GM19043 (cell line): ENCODE results near the gene ATP6V0D1.

Experiments
- ATAC-seq: cut with Tn5 transposase; IDR thresholded peaks from one replicate; pipeline ENCODE4 v1.9.1; 2021; ENCODE audit warnings: low read depth; ENCODE audit not compliant: unreplicated experiment

The ATP6V0D1 gene

DNA sequence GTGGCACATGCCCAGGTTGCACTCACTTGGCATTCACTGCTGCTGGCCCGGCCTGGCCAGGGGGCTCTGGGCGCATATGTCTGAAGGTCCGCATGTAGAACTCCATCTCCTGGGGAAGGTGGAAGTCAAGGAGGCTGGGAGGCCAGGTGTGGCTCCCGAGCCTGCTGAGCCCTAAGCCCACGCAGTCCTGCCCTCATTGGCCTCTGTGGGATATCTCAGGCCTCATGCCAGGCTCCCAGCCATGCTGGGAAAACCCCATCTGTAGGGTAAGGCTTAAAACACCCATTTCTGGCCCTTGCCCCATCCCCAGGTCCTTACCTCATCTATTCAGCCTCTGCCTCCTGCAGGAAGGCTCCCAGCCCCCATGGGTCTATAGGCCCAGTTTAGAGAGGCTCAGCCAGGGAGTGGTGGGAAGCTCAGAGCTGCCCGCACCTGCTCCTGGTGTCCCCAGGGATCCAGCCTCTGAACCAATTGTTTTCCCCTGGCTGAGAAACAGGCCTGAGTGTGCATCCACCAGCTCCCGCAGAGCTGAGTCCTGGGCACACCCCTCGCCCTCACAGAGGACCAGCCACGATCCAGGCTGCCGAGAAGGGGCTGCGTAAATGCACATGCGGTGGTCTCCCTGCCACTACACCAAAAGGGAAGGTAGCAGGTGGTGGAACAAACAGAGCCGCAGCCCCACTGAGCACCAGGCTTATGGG lies 85.3 kb downstream of the ATP6V0D1 start:
- ATAC-seq, result no peak

DNA sequence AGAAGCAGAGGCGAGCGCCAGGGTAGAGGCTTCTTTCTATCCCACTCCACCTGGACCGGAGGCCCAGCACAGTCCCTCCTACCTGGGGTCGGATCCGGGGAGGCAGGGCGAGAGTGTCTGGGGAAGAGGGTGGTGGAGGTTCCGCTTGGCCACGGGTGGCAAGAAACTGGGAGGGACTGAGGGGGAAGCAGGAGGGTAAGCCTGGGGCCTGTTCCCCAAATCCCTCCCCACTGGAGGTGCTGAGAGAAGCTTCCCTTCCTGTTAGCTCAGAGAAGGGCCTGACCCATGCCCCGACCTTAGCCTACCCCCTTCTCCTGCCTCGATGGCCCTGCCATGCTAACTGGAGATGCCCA lies 85.9 kb downstream of the ATP6V0D1 start:
- ATAC-seq, result no peak

DNA sequence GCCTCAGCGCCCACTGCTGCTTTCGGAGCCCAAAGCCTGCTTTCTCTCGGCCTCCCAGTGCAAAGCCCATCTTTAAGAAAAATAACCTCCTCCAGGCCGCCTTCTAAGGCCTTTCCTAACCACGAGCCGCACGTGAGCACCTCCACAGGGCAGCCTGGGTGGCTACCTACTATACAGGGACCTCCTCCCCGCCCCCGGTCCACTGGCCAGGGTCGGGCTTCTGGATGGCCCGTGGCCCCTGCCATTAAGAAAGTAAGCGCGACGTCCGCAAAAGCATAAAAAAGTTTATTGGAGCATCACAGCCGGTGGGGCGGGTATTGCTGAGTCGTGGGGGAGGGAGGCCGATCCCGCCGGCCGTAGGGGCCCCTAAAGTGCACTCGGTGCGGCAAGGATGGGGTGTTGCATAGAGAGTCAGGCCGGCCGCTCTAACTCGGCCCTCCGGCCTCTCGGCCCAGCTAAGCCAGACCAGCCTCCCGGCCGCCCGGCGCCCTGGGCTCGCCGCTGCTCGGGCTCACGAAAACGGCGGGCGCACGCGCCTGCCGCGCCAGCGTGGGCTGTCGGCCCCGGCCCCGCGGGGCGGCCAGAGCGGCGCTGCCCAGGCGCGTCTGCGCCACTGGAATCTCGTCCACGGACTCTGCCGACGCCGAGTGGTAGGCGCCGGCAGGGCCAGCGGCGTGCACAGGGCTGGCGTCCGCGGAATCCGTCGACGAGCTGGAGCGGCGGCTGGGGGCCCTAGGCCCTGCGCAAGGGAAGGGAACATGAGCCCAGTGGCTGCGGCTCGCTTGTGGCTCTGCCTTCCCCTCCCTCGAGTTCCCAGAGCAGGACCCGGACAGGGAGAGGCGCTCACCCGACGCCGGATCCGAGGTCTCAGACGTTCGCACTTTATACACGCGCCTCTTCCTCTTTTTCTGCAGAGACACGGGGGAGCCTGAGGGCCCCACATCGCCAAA lies 86.5 kb downstream of the ATP6V0D1 start:
- ATAC-seq, result no peak

DNA sequence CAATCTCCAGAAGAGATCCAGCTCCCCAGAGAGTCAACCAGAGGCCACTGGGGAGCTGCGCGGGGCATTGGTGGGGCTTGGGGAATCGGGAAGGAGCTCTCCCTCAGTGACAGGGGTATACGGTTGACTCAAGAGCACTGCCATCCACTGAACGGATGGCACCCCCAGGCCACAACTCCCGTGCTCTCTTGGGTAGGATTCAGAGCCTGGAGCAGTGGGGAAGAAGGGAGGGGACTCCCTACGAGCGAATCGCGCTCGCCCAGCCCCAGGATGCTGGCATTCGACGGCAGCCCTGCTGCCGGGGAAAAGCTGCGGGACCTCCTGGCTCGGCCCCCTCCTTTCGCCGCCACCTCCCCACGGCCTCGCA lies 87.2 kb downstream of the ATP6V0D1 start:
- no peak for ATAC-seq

DNA sequence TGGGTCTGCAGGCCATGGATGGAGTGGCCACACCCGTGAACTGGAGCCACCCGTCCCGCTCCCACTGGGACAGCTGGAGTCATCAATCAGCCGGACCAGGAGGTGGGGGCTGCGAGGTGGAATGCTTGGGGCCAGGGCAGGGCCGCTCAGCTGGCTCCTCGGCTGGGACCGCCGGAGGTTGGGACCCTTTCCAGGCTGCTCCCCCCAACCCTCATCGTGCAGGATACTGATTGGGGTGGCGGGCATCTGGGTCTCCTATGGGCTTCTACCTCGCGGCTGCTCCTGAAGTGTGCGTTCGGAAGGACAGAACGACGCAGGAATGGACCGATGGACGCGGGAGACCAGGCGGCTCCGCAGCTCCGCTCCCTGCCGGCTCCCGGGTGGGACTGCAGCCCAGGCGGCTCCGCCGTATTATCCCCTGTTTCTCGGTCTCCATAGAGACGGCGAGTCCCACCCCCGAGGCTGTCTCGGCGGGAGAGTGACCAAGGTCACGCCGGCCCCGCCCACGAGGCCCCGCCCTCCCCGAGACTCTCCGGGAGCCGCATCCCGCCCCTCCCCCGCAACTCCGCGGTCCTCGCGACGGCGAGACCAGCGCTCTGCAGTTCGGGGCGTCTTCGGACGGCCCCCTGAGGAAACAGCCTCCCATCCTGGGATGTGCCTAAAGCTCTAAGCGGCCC lies 87.7 kb downstream of the ATP6V0D1 start, which contains the start of gene TPPP3:
TSS of gene TPPP3 (minus strand) at position 388 of the 677 bp plus-strand sequence. CDS start 2,387 bp downstream, outside the sequence.
- no peak for ATAC-seq

DNA sequence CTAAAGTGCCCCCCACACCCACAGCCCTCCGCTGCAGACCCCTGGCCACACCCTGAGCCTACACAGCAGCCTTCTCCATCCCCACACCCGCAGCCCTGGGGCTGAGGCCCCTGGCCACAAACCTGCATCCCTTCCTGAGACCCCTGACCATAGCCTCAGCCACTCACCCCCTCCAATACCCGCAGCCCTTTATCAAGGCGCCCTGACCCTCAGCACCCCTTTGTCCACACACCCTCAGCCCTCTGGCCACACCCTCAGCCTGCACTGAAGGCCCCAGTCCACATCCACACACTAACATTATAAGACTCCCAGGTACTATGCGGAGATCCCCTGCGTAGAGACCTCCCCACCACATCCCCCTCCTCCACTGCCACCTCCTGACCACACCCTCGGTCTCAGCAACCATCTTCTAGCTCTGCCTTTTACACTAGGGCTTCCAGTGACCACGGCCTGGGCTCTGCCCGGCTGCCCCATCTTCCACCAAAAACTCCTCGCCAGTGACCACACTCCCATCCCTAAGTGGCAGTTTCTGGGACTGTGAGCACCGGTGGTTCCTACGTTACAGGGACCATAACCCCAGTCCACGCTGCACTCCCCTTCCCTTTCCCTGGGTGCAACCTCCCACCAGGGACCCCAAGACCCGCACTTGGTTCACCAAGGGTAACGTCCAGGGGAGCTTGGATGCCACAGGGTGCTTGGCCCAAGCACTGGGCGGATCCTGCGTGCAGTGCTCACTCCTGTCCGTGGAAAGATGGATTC lies 88.5 kb downstream of the ATP6V0D1 start:
- no peak for ATAC-seq

DNA sequence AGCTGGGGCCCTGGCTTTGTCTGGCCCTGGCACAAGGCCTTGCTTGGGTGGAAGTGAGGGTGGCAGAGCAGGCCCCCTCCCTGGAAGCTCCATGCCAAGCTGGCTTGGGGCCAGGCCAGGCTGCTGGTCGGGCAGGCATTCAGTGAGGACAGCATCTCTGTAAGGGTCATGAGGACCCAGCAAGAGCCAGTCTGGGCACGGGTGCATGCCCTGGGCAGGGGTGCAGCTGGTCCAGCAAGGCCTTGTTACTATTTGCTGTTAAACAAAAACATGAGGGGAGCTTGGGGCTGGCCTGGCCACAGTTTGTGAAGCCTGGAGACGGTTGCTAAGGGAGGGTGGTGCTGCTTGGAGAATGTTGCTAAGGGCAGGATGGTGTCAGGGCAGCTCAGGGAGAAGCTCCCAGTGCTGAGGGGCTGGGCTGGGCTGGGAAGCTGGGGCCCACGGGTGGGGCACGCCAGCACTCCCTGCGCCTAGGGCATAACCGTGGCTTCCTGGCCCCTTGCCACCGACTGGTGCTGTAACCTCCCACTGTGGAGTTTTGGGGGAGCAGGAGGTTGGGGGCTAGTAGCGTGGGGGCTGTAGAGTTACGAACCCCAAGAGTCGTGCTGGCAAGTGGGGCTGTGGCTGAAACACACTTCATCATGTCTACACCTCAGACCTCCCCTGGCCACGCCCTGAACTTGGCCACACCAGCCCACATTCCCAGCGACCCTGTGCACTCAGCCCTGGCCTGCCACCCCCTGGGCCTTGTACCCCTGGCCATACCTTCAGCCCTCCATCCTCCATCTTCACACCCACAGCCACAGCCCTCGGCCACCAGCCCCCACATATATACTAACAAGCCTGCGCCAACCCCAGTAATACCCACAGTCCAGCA lies 89.3 kb downstream of the ATP6V0D1 start:
- no peak for ATAC-seq

DNA sequence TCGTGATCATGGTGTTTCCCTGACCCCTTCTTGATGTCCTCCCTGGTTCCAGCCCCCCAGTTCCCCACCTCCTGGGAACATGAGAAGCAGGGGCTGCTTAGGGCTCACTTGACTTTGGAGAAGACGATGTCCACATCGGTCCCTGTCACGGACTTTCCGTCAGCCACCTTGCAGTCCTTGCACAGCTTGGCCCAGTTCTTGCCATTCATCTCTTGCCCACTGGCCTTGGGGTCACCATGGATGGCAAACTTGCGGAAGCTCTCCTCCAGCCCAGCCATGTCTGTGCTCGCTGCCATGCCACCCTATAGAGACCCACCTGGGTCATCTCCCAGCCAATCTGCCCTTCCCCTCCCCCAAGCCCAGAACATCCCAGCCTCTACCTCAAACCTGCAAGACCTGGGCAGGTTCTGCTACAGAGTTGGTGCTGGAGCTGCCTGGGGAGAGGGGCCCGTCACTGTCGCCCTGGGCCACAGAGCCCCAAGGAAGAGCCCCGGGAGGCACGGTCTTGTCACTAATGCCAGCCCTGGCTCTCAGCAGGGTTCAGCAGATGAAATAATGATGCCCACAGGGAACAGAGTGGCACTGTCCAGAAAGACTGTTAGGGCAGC lies 90.0 kb downstream of the ATP6V0D1 start:
- ATAC-seq, result no peak

DNA sequence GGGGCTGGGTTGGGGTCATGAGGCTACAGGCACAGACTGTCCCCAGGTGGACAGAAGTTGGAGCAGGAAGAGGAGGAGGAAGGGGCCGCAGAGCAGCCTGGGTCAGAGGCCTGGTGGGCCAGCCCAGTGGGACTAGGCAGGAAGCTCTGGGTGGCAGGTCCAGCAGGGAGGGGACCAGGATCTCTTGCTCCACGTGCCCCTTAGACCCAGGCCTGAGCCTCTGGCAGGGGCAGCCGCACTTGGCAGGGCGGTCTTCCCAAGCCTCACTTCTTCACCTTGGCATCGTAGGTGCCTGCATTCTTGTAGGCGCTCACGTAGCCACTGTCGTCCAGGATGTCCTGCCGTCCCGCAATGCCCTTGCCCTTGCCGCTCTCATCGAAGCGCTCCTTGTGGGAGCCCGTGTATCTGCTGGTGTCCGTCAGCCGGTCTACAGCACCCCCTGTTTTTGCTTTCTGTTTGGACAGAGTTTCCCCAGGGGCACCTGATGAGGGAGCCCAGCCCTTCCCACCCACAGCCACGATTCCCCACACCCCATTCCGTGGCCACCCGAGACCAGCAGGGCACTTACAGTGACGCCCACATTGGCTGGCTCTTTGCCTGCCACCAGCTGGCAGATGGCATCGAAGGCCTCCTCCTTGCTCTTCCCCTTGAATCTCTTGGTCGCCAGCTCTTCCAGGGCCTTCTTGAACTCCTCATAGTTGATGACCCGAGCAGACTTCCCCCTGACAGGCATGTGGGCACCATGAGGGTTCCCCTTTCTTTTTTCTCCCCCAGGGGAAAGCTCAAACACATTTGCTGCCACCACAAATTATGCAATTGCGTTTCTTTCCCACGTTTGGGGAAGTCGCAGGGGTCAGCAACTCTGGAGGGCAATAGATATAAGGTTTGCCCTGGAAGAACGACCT lies 90.8 kb downstream of the ATP6V0D1 start:
- ATAC-seq, result no peak

DNA sequence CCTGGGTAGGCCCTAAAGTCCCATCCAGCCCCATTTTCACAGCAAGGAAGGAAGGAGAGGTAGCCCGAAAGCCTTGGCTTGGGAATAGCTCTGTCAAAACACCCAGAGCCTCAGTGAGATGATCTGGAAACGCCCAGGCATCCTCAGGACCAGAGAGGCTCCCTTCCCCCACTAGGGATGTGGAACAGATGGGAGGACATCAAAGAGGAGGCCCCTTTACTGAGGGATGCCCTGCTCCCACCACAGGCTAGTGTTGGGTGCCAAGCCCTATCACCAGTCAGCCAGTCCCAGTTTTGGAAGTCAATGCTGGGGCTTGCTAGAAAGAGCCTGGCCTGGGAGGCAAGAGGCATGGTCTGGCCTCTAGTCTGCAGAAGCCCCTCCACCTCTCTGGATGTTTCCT lies 92.4 kb downstream of the ATP6V0D1 start:
- ATAC-seq, result no peak

DNA sequence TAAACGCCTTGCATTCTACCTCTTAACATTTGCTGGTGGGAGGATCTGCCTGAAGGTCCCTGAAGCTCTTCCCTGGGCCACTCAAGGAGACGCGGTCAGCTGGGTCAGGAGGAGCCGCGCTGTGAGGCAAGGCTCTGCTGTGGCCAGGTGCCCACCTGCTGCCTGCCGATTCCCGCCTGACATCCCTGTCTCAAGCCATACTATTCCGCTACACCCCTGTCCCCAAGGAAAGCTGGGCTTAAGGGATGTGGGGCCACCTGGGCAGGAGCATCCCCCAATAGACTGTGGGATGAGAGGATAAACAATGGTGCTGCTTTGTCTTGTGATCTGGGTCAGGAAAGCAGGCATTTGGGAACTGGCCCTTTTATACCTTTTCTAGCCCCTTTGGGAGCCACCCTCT lies 92.8 kb downstream of the ATP6V0D1 start:
- ATAC-seq, result no peak
